Lower leg skin (tissue), 4 donors: ENCODE results near the gene JADE3. TPM values are rescaled to one million over a fixed set of nuclear protein-coding genes. Genes with fewer than 3 reads are reported as not detected.

Experiments
- DNase-seq, 2 donors: peaks; one replicate each; pipeline ENCODE4 v3.0.0-alpha.2; 2019; ENCODE audit warnings: low spot score in 2 of 2
- H3K4me3 ChIP-seq: fragments of 200-600 bp; sonication (generic); 2 replicates; pipeline ENCODE4 v1.5.1; 2017; ENCODE audit warnings: mild to moderate bottlenecking, low read depth; ENCODE audit not compliant: poor library complexity, severe bottlenecking
- POLR2A ChIP-seq, 2 donors: fragments of 450-650 bp; IDR thresholded peaks; one replicate each; pipeline ENCODE4 v1.6.1; 2016 to 2017; ENCODE audit warnings: antibody characterized with exemption in 2 of 2, mild to moderate bottlenecking in 1 of 2, moderate library complexity in 1 of 2
- WGBS, 2 donors: methylation state at CpG; one replicate each; pipeline ENCODE4 v1.1.5; 2018; 5-methylcytosine and 5-hydroxymethylcytosine counted together
- intact Hi-C: fragments of 100-400 bp; cut with DNase I; formaldehyde crosslinking; loops from one replicate; pipeline ENCODE4 v1.15.0; 2023; ENCODE audit warnings: low total_unique reads
- total RNA-seq, 4 donors: library from RNA; depleted of rRNA; stranded (reverse); fragments of >200 nt; gene quantifications; one replicate each; pipeline ENCODE4 v1.1.0, GENCODE V29; 2016
- TF ChIP-seq, protein P1 (sequence below), 3 donors: fragments of 450-650 bp; IDR thresholded peaks; one replicate each; pipeline ENCODE4 v1.5.1; 2016; ENCODE audit warnings: antibody characterized with exemption in 3 of 3, mild to moderate bottlenecking in 3 of 3, moderate library complexity in 2 of 3

The JADE3 gene
- total RNA-seq, 4 donors from 2014 or later = 3.6 to 5.7 (median 3.9) TPM

- H3K4me3 ChIP-seq = no peak overlapping the region
- TF ChIP-seq, protein P1, sequence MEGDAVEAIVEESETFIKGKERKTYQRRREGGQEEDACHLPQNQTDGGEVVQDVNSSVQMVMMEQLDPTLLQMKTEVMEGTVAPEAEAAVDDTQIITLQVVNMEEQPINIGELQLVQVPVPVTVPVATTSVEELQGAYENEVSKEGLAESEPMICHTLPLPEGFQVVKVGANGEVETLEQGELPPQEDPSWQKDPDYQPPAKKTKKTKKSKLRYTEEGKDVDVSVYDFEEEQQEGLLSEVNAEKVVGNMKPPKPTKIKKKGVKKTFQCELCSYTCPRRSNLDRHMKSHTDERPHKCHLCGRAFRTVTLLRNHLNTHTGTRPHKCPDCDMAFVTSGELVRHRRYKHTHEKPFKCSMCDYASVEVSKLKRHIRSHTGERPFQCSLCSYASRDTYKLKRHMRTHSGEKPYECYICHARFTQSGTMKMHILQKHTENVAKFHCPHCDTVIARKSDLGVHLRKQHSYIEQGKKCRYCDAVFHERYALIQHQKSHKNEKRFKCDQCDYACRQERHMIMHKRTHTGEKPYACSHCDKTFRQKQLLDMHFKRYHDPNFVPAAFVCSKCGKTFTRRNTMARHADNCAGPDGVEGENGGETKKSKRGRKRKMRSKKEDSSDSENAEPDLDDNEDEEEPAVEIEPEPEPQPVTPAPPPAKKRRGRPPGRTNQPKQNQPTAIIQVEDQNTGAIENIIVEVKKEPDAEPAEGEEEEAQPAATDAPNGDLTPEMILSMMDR (IDR thresholded peaks at IDR 0.05) = no peak
- TF ChIP-seq POLR2A (IDR thresholded peaks at IDR 0.05) = no peak
- DNase-seq = no peak
- intact Hi-C loops = no loop called here
- 59 to 66% methylated on average over 2 of the region's 2 CpGs for WGBS, 2 donors
These were observed 79.4 kb downstream of the JADE3 start for GRCh38 chrX:46991664-46992063.

DNA sequence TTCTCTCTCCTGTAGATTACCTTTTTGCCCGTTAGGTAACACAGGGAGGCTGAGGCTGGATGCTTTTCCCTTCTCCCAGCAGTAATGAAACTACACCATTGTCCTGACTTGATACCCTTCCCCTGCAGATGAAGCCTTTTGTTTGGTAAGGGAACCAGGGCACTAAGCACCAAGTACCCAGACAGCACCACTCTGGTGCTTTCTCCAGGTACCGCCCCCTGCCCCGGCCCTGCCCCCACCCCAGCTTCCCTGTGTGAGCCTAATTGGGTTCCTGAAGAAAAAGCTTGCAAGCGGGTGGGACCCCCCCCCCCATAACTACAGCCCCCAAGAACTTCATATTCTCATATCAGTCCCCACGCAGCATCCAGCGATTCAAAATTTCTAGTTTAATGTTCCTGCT, 79.8 kb downstream of the JADE3 start:
- H3K4me3 ChIP-seq = no peak overlapping the region
- TF ChIP-seq, protein P1 (IDR thresholded peaks at IDR 0.05) = no peak
- TF ChIP-seq POLR2A (IDR thresholded peaks at IDR 0.05) = no peak
- WGBS, 2 donors = 93 to 100% methylated on average over 3 to 6 of the region's 6 CpGs
- no peak for DNase-seq
- intact Hi-C loops = no loop called here

- H3K4me3 ChIP-seq = no peak overlapping the region
- TF ChIP-seq, protein P1 (IDR thresholded peaks at IDR 0.05) = no peak
- TF ChIP-seq POLR2A (IDR thresholded peaks at IDR 0.05) = no peak
- no peak for DNase-seq
- intact Hi-C loops = no loop called here
These were observed 81.9 kb downstream of the JADE3 start for GRCh38 chrX:46994096-46994495.

GRCh38 chrX:47012131-47012530, 99.9 kb downstream of the JADE3 start:
- 92 to 95% methylated on average over 4 of the region's 4 CpGs for WGBS, 2 donors
- DNase-seq = no peak
- TF ChIP-seq POLR2A (IDR thresholded peaks at IDR 0.05) = no peak
- TF ChIP-seq, protein P1 (IDR thresholded peaks at IDR 0.05) = no peak
- no peak overlapping the region for H3K4me3 ChIP-seq
- intact Hi-C loops = no loop called here

- no peak for TF ChIP-seq POLR2A (IDR thresholded peaks at IDR 0.05)
- TF ChIP-seq, protein P1 (IDR thresholded peaks at IDR 0.05) = no peak
- no peak for DNase-seq
- intact Hi-C loops = loop anchor here (10.0 kb wide), 1 partner anchor 121 kb away; no protein-coding TSS in a partner anchor
- H3K4me3 ChIP-seq = no peak overlapping the region
These were observed 114.0 kb downstream of the JADE3 start for GRCh38 chrX:47026198-47026597.

DNA sequence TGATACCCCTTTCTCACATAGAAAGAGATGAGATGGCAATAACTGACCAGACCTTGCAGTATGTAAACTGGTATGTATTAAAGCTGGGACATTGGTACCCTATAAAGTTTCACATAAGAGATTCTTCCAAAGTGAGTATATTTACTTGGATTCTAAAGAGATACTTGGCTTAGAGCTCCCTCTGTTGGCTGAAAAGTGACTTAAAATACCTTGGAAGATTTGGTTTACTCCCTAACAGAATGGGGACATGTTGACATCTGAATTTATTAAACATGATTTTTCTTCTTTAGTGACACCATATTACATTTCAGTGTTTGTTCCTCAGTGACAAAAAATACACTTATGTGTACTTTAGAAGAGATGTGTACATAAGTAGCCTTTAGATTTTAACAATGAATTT, 118.1 kb downstream of the JADE3 start:
- no peak for DNase-seq
- intact Hi-C loops = no loop called here
- TF ChIP-seq, protein P1 (IDR thresholded peaks at IDR 0.05) = no peak
- H3K4me3 ChIP-seq = no peak overlapping the region
